GM12801 (cell line): Measurements from ENCODE around the gene SCUBE1.

Experiments used
- TF ChIP-seq, protein P1 (sequence below): IDR thresholded peaks from one replicate; pipeline ENCODE4 v1.5.1; 2011; ENCODE audit warnings: control low read depth; ENCODE audit not compliant: insufficient read length; ENCODE audit errors: extremely low read depth

The SCUBE1 gene

DNA sequence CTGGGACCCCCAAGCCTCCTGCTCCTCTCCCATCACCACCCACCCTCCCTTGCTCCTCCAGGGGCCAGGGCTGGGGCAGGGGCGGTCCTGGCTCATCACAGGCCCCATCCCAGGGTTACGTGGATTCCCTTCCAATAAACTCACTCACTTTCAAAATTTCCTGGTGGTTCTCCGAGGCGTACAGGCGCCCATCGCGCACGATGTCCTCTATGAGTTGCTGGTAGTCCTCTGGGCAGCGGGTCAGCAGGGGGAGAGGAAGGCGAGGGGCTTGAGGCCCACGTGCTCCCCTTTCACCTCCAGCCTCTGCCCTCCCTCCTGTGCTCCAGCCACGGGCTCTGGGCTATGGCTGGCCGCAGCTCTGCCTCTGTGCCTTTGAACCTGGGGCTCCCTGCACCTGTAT is 135.8 kb downstream of the SCUBE1 start:
- TF ChIP-seq, protein P1, sequence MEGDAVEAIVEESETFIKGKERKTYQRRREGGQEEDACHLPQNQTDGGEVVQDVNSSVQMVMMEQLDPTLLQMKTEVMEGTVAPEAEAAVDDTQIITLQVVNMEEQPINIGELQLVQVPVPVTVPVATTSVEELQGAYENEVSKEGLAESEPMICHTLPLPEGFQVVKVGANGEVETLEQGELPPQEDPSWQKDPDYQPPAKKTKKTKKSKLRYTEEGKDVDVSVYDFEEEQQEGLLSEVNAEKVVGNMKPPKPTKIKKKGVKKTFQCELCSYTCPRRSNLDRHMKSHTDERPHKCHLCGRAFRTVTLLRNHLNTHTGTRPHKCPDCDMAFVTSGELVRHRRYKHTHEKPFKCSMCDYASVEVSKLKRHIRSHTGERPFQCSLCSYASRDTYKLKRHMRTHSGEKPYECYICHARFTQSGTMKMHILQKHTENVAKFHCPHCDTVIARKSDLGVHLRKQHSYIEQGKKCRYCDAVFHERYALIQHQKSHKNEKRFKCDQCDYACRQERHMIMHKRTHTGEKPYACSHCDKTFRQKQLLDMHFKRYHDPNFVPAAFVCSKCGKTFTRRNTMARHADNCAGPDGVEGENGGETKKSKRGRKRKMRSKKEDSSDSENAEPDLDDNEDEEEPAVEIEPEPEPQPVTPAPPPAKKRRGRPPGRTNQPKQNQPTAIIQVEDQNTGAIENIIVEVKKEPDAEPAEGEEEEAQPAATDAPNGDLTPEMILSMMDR = no peak

DNA sequence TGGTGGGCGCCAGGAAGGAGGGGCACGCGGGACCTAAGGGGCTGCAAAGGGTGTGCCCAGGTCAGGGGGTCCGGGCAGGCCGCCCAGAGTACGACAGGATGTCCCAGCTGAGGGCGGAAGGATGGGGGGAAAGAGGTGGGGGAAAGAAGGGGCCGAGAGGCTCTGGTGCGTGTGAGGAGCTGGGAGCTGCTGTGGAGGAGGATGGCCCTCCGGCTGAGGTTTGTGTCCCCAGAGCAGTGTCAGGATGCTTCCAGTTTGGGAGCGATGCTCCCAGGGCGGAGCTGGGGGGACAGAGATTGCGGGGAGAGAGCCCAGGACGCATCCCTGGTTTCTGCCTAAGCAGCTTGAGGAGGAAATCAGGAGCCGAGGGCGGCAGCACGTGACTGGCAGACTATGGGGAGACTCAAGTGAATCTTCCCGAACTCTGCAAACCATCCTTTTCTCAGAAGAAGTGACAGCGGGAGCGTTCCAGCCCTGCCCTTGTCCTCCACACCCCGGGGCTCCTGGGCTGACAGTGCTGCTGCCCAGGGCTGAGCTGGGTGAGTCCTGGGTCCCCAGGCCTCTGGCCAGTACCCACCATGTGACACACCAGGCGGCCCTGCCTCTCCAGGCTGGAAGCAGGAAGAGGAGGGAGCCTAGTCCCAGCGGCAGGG is 136.5 kb downstream of the SCUBE1 start:
- TF ChIP-seq, protein P1 = no peak

DNA sequence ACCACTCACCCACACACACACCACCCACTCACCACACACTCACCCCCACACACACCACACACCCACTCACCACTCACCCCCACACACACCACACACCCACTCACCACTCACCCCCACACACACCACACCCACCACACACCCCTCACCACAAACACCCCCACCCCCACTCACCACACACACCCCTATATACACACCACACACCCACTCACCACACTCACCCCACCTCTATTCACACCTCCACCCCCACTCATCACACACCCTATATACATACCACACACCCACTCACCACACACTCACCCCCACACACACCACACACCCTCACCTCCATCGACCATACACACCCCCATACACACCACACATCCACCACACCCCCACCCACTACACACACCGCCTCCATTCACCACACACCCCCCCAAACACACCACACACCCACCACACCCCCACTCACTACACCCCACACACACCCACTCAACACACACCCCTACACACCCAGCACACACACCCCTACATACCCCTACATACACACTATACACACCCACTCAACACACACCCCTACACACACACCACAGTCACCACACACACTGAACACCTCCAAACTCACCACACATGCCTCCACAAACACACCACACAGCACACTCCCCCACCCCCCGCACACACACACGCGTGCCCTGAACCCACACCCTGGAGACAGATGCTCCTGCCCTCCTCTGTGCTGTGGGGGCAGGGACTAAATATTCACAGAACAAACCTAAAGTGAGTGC is 137.2 kb downstream of the SCUBE1 start:
- TF ChIP-seq, protein P1 = no peak

DNA sequence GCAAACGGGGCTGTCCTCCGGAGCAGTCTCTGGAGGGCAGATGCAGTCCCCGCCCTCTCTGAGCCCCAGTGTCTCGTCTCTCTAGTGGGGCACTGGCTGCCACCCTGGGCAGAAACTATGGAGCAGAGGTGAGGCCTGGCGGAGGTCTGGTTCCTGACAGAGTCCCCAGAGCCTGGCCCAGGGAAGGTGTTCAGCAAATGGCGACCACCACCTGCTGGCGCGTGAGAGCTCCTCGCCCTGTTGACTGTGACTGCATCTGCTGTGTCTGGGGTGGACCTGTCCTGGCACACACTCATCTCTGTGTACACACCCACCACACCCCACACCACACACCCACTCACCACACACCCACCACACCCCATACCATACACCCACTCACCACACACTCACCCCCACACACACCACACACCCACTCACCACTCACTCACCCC is 137.9 kb downstream of the SCUBE1 start:
- TF ChIP-seq, protein P1 = no peak

DNA sequence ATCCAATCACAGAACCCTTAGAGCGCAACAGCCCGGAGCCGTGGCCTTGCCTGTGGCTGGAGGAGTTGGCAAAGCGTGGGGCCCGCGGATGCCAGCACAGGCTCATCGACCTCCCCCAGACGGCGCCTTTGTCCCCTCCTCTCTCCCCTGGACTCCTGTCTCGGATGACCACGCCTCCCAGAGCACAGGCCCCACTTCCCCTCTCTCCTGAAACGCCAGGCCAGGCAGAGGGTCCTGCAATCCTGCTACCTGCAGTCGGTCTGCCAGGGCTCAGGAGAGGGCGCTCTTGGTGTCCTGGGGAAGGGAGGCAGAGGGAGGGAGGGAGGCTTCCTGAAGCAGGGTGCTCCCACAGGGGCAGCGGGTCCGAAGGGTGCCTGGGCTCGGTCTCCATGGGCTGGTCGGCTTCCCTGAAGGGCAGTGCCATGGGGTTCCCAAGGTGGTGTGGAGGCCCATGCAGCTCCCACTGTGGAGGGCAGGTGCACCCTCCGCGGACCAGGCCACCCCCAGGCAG is 139.6 kb downstream of the SCUBE1 start:
- TF ChIP-seq, protein P1 = no peak

DNA sequence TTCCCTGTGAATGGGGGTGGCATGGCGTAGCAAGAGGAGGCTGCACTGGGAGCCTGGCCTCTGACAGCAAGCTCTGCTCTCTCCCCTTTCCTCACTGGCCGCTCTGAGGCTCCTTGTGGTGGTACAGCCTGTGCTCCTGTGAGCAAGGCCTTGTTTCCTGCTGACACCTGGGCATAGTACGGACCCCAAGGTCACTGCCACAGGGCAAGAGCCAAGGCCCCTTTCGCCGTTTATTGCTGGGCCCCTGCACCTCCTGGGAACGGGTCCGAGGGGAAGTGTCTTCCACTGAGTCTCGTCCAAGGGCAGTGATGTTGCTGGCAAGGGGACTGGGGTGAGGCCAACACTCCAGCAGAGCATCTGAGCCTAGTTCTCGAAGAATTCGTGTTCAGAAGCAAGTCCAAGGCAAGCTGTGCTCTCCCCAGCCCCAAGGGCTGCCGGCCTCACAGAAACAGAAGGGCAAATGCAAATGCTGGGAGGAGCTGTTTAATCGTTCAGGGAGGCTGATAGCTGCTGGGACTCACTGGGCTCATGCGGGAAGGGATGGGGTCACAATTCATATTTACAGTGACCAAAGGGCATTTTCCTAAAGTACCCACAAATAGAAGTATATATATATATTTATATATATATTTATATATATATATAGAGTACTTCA is 140.3 kb downstream of the SCUBE1 start:
- TF ChIP-seq, protein P1 = no peak

DNA sequence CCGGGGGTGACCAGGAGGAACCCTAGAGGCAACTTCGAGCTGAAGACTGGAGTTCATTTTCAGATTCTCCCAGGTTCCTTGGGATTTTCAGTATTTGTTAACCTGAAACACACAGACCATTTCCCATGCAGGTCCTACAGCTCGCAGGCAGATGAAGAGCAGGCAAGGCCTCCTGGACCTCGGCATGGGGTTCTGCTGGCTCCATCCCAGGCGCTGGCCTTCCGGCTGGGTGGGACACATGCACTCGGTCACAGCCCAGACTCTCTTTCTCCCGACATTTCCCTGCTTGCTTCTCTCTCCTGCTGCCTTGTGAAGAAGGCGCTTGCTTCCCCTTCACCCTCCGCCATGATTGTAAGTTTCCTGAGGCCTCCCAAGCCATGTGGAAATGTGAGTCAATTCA is 140.8 kb downstream of the SCUBE1 start:
- TF ChIP-seq, protein P1 = no peak
